HG03442 (cell line): ENCODE data around the gene ANKRD44.

Experiments used
- ATAC-seq: cut with Tn5 transposase; IDR thresholded peaks from one replicate; pipeline ENCODE4 v1.9.1; 2021; ENCODE audit warnings: mild to moderate bottlenecking, moderate library complexity; ENCODE audit not compliant: unreplicated experiment

Gene ANKRD44

DNA sequence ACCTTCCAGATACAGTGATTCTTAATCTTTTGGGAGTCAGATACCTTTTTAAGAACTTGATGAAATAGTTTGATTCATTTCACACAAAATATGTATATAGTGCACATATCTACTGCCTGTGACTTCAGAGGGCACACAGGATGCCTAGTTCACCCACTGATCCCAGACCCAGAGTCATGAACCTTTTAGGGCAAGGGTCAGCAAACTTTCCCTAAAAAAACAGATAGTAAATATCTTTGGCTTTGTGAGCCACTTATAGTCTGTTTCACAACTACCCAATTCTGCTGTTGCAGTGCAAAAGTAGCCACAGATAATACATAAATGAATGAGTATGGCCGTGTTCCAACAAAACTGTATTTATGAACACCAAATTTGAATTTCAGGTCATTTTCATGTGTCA is 124.9 kb downstream of the ANKRD44 start:
- ATAC-seq = no peak

DNA sequence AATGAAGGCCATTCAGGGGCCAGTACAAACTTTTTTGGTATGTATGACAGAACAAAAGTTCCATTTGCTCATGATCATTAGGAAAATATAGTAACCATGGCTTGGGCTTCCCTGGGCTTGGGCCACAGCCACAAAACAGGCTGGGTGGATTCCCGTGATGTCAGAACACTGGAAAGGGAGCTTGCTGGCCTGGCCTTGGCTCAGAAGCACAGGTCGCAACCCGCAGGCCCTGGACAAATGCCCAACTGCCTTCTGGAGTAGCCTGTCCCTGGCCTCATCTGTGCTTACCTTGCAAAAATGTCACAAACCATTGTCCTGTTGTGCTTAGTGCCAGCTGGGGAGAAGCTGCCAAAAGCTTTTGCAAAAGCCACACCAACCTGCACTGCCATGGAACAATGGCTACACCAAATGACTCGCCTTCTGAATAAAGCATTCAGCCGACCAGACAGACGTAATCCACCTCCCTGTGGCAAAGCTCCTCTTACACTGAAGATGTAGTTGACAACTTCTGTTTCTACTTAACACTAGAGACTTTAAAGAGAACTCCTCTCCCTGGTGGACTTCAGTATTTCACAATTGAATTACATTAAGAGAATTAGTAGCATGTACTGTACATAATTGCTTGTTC is 125.5 kb downstream of the ANKRD44 start:
- no peak for ATAC-seq

DNA sequence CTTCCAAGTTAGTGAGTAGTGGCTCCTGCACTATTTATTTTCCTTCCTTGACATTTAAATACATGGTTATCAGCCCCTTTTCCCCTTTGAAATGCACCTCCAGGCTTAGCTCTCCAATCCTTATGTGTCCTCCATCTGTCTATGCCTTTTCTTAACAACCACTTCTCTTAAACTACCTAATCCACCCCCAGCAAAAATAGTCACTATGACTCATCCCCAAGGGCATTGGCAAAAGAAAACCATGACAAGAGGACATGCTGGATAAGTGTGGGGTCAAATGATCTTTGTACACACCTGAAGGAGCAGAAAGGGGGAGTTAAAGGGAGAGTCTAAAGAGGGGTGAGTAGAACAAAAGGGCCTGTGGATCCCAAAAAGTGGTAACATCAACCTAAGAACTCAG is 127.2 kb downstream of the ANKRD44 start:
- ATAC-seq = no peak

DNA sequence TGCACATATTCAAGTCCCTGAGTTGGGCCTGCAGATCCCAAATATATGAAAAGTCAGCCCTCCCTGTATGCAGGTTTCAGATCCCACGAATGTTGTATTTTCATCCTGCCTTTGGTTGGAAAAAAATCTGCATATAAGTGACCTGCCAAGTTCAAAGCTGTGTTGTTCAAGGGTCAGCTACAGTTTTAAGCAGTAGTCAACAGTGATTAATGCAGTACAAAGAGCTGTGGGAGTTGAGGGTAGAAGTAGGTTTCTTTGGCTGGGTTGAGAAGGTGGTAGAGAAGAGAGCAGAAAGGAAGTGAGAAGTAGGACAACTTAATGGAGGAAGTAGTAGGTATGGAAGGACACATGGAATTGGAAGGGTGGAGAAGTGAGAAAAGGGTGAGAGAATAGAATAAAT is 127.9 kb downstream of the ANKRD44 start:
- no peak for ATAC-seq

DNA sequence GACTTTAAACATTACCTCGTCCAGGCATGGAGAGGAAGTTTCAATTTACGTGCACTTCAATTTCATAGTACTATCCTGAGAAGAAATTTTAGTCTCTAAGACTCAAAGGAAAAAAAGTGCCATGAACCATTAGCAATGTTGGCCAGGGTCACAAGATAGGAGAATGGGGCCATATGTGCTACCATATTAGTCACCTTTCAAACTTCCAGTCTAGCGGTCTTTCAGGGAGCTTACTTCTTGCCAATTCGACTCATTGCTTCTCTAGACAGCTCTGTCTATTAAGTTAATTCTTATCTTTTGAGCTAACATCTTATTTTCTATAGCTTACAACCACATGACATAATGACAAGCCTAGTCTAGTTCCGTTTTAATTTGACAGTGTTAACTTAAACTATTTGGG is 129.1 kb downstream of the ANKRD44 start:
- no peak for ATAC-seq

DNA sequence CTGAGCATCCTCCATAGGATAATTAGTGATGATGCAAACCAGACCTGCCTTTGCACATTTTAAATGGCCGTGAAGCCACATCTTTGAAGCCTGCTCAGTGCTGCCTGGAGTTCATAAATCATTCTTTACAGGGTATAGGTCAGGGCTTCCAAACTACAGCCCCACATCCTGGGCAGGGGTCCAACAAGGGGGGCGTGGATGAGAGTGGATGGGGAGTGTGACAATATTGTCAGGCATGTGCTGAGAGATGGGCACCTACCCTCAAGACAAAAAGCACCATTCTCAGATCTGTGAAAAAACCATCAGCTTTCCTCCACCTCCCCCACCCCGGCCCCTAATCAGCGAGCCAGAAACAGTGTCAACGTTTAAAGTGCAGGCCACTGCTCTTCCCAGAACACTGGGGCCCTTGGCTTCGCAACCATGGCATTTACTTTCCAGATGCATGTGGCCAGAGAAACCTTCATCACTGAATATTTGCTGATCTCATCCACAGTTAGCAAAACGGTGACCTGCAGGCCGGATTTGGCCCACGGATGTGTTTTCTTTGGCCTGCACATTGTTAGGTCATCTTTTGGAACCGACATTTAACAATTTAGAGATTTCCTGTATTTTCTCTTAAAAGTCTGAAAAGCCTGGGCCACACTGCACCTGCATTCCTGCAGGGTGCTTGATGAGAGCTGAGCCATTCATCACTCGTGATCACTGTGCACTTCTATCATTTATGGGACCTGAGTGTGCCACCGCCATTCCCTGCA is 130.7 kb downstream of the ANKRD44 start:
- no peak for ATAC-seq

DNA sequence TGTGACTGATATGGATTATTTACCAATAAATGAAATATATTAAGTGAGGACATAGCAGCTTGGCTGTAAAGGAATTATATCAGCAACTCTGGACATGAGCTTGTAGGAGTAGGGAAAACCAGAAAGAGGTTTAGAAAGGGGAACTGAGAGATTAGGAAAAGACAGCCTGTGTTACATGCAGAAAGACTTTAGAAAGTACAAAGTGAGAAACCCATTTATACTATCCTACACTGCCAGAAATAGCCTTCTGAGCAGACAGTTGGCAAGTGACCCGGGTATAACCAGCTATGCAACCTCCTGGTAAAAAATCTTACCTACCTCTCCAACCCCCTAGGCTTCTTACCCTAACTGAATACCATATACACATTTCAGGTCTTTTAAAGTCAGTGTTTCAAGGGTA is 134.1 kb downstream of the ANKRD44 start:
- ATAC-seq = no peak

DNA sequence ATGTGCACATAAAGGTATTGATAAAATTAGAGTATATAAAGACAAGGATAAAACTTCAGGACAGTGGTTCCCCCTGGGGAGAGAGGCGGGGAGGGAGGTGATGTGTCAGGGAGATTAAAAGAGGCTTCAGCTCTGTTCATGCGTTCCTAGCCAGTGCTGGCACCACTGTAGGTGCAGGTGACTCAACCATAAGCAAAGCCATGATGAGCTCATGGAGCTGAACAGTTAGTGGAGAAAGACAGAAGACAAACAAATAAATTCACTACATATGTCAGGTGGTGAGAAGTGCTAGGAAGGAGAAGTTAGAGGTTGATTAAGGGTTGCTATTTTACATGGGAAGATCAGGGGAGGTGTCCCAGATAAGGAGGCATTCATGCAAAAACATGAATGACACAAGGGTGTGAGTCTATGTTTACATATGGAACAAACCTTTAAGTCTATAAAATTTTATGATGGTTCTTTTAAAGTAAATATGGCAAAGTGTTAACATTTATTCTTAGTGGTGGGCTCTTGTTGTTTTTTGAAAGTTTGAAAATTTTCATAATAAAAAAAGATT is 136.0 kb downstream of the ANKRD44 start:
- ATAC-seq = no peak

DNA sequence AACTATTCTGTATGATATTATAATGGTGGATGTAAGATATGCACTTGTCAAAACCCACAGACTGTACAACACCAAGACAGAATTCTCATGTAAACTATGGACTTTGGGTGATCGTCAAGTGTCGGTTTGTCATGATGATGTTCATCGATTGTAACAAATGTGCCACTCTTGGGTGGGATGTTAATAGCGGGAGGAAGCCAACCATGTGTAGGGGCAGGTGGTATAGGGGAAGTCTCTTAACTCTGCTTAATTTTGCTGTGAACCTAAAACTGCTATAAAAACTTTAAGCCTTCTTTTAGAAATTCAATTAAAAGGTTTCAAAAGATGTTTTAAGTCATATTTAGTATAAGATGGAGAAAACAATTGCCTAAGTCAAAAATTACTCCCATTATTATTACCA is 139.0 kb downstream of the ANKRD44 start:
- ATAC-seq = no peak

DNA sequence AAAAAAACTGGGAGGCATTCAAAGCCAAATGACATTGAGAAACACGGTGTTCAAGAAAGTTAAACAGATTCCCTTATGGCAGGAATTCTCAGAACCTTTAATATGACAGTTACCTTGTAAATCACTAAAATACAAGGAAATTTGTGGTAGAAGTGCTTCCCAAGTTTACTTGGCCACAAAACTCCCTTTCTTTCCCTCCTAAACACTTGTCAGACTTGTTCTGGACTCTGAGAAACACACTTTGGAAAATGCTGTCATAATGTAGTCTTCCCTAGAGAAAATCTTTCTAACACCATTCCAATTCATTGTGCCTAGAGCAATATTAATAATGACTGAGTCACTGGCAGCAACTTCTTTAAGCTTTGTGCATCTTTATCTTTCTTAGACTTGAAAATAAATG is 140.4 kb downstream of the ANKRD44 start:
- no peak for ATAC-seq

DNA sequence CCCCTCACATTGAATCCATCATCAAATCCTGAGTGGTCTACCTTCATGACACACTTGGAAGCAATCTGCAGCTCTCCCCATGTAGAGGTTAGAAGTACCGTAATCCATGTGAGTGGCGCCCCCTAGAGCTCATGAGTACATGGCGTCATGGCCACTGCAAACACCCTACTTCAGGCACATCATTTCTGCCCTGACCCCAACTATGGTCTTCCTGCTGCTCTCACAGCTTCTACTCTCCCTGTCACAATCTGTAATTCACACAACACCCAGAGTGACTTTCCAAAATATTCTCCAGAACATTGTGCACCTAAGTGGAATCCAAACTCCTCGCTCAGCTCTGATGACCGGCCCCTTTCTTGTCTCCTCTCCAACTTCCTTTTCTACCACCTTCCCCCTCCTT is 141.9 kb downstream of the ANKRD44 start:
- ATAC-seq = peak; percentile 78

DNA sequence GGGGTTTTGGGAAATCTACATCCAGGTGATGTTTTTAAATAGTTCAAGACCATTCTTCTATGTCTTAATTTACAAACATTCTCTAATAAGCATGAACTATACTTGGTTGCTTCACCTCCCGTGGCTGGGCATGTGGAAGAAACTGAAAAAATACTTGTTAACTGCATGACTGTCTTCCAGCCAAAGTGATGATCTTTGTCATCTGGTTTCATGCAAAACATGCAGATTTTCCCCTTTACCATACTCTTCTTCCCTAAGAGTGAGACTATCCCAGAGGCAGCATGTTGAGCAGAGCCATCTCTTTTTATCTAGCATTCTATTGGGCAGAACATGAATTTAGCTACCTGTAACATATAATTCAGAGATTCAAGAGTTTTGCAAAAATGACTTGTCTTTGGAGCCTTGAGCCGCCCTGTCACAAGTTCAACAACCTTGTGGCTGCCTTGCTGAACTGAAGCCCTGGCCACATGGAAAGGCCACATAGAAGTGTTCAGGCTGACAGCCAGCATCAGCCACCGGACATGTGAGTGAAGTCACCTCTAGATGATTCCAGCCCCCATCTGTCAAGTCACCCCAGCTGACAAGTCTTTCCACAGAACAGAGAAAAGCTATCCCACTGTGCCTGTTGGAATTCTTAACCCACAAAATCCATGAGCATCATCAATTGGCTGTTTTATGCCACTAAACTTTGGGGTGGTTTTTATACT is 142.8 kb downstream of the ANKRD44 start:
- no peak for ATAC-seq

DNA sequence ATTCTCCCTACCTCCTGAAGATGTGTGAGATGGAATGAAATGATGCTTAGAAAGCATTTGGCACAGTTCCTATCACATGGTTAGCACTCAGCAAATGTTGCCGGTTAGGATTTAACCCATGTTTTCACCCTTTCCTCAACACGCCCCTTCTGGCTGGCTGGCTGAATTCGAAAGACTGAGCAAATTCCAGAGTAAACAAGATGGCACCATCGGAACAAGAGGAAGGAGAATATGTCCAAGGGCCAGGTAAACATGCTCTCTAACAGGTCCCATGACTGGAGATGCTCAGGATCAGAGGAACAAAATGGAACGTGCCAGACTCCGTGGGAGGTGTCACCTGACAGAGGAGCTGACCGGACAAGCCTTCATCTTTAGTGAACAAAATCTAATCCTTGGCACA is 145.6 kb downstream of the ANKRD44 start:
- no peak for ATAC-seq

DNA sequence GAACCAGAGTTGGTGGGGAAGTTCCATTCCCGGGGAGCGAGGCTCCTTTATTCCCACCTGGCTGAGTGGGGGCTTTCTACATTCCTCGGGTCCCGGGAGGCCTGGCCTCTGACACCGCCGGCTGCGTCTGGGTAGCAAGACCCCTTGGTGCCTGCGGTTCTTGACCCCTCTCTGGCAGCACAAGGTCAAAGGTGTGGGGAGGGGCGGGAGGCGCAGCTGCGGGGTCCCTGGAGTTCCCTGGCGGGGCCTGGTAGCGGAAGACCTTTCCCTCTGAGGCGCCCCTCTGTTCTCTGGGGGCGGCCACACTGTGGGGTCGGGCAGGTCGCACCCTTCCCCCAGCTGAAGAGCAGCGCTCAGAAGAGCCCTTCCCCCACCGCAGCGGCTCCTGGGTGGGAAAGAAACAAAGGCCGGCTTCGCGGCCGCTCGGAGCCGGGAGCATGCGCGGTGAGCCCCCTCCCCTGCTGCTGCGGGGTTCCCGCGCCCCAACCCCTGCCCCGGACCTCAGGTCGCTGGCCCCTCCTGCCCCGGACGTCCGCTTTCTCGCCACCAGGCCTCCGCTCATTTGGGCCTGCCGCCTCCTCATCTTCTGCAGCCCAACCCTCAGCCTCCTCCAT is 146.3 kb downstream of the ANKRD44 start:
- no peak for ATAC-seq

DNA sequence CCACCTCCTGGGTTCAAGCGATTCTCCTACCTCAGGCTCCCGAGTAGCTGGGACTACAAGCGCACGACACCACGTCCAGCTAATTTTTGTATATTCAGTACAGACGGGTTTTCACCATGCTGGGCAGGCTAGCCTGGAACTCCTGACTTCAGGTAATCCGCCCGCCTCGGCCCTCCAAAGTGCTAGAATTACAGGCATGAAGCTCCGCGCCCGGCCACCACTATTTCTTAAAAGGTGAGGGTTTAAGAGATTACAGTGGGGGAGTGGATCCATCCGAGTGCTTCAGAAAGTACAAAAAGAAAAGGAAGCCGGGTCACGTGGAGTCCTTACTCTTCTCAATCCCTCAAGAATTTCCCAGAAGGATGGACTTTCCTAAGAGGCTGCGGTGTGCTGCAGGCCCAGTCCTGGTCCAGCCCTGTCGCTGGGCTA is 146.9 kb downstream of the ANKRD44 start:
- no peak for ATAC-seq

DNA sequence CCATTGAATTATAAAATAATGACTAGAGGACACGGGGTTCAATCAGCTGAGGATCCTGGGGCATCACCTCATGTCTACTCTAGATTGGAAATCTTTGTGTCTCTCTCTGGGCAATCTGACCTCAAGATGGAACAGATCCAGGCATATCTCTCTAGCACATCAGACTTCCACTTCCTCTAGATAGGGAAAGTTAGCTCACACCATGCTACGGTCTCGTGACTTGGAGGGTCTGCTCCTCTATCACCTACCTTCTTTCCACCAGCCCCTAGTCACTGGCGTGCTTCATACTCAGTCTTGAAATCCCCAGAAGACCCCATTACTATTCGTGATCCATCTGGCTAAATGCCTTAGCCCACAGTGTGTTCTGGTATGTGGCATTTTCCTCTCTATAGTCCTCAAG is 148.8 kb downstream of the ANKRD44 start:
- ATAC-seq = no peak

DNA sequence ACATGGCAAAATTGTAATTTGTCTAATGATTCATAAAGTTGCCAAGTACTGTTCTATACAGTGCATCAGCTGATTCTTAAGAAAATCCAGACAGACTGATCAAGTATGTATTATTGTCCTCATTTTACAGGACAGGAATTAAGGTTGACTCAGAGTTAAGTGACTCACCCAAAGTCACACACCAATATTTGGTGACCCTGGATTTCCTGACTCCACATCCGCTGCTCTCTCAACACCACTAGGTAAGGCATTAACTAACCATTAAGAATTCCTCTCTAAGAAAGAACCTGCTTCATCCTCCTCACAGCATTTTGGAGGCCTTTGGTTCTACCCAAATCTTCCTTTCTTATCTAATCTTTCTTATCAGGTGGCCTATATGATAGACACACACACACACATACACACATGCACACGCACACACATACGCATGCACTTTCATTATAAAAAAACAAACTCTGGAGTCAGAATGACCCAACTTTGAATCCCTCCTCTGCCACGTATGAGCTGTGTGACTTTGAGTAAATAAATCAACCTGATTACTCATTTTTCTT is 150.8 kb downstream of the ANKRD44 start:
- ATAC-seq = peak; percentile 60

DNA sequence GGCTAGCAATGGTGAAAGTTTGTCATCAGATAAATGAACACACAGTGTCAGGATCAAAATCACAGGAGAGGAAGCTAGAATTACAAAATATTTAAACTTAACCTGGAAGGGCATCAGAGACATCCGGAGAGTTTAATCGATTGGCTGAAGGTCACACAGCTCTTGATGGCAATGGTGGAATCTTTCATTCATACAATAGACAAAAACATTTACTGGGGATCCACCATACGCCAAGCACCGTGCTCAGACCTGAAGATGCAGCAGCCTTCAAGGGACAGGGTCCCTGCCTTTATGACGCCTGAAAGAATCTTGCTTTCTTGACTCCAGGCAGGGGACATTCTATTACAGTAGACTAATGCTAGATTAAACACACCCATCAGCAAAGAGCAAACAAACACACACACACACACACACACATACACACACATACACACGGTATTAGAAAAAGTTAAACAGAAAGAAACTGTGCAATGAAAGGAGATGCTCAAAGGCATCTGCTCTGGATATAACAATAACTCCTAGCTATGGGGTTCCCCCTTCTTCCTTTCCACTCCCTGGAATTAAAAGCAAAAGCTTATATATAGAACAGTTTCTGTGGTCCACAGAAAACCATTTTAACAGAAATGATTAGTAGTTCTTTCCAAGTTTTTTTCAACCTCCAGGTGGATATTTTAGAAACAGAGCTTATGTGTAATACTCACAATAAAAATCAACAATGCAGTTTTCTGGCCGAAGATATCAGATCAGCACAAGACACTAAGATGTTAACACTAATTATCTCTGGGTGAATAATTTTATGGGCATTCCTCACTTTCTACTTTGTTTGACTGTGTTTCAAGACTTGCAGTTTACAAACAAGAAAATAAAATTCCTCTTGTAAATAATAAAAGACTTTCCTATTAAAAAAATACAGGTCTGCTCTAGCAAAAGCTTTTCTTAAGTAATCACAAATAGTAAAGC is 151.7 kb downstream of the ANKRD44 start:
- ATAC-seq = no peak

DNA sequence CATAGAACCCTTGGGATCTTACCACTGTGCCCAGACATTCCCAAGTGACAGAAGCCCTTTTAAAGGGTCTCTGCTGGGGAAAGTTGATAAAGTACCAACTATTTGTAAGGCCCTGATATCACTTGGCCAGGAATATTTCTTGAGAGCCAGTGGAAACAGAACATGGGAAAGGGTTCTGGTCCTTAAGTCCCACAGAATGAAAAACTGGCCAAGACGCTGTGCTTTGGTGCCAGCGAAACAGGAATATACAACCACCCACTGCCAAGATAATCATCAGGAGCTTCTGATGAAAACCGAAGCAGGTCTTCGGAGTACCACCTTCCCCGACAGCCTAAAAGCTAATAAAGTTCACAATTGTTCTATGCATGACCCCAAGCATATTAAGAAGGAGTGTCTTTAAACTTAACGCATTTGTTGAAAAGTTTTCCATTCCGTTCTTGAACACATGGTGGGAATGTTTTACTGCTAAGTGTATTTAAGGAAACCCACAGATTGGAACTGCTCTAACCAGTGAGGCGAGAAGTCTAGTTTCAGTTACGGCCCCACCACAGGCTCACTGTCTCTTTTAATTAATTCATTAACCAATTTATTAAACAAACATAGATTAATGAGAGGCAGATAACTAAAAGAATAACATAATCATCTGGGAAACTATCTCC is 152.6 kb downstream of the ANKRD44 start:
- no peak for ATAC-seq
